Thyroid gland (tissue), 4 donors: ENCODE measurements around the gene OR8D2. TPM values are rescaled to one million over a fixed set of nuclear protein-coding genes. Genes with fewer than 3 reads are reported as not detected.

Experiments
- DNase-seq, 2 donors: peaks; one replicate each; pipeline ENCODE4 v3.0.0-alpha.2; 2019
- H3K27ac ChIP-seq, 3 donors: fragments of 200-600 bp; sonication (generic); 1 replicate in 2 of 3; 2 replicates in 1 of 3; pipeline ENCODE4 v1.5.1; 2016 to 2019; ENCODE audit warnings: mild to moderate bottlenecking in 1 of 3, moderate library complexity in 1 of 3
- H3K27me3 ChIP-seq: fragments of 200-600 bp; sonication (generic); one replicate; pipeline ENCODE4 v1.5.1; 2019
- H3K36me3 ChIP-seq, 2 donors: fragments of 200-600 bp; sonication (generic); one replicate each; pipeline ENCODE4 v1.5.1; 2016 to 2019
- H3K4me1 ChIP-seq, 2 donors: fragments of 200-600 bp; sonication (generic); one replicate each; pipeline ENCODE4 v1.5.1; 2017 to 2019
- H3K4me3 ChIP-seq, 3 donors: fragments of 200-600 bp; sonication (generic); replicated peaks in 1 of 3; 1 replicate in 2 of 3; 2 replicates in 1 of 3; pipeline ENCODE4 v1.5.1; 2016; ENCODE audit warnings: mild to moderate bottlenecking in 1 of 3
- H3K9me3 ChIP-seq: fragments of 200-600 bp; sonication (generic); one replicate; pipeline ENCODE4 v1.5.1; 2017
- POLR2A ChIP-seq, 2 donors: fragments of 450-650 bp; IDR thresholded peaks; one replicate each; pipeline ENCODE4 v1.6.1; 2017; ENCODE audit warnings: antibody characterized with exemption in 2 of 2, mild to moderate bottlenecking in 2 of 2, moderate library complexity in 1 of 2
- WGBS, 2 donors: methylation state at CpG; one replicate each; pipeline ENCODE4 v1.1.5; 2017; 5-methylcytosine and 5-hydroxymethylcytosine counted together
- intact Hi-C: fragments of 100-400 bp; cut with DNase I; formaldehyde crosslinking; loops from one replicate; pipeline ENCODE4 v1.15.1; 2023
- total RNA-seq, 4 donors: library from RNA; depleted of rRNA; stranded (reverse); fragments of >200 nt; gene quantifications; one replicate each; pipeline ENCODE4 v1.2.3, GENCODE V29; 2016
- TF ChIP-seq, protein P1 (sequence below), 6 experiments: fragments of 200-600 bp in 3 of 6; fragments of 450-650 bp in 3 of 6; sonication (generic) in 3 of 6; IDR thresholded peaks; one replicate each; pipeline ENCODE4 v1.5.1; 2016 to 2019; ENCODE audit warnings: antibody characterized with exemption in 6 of 6, mild to moderate bottlenecking in 2 of 6, inconsistent platforms in 1 of 6, moderate library complexity in 1 of 6

OR8D2 gene
- total RNA-seq, 4 donors from 2014 or later: not detected

DNA sequence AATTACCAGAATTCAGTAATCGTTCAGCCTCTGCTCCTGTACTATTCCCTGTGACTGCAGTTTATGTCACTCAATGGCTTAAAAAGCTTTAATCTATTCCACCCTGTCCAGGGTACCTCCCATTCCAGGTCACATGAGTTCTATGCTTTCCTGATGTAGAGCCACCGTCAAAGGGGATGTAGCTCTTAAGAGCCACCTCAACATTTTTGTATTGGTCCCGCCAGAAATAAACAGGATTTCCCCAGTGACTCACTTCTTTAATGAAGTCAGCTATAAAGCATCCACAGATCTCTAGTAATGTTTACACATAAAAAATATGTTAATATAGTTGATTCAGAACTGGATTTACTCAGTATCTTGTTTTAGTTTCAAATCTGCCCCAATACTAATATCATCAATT, 4.9 kb downstream of the OR8D2 start:
- TF ChIP-seq, protein P1, sequence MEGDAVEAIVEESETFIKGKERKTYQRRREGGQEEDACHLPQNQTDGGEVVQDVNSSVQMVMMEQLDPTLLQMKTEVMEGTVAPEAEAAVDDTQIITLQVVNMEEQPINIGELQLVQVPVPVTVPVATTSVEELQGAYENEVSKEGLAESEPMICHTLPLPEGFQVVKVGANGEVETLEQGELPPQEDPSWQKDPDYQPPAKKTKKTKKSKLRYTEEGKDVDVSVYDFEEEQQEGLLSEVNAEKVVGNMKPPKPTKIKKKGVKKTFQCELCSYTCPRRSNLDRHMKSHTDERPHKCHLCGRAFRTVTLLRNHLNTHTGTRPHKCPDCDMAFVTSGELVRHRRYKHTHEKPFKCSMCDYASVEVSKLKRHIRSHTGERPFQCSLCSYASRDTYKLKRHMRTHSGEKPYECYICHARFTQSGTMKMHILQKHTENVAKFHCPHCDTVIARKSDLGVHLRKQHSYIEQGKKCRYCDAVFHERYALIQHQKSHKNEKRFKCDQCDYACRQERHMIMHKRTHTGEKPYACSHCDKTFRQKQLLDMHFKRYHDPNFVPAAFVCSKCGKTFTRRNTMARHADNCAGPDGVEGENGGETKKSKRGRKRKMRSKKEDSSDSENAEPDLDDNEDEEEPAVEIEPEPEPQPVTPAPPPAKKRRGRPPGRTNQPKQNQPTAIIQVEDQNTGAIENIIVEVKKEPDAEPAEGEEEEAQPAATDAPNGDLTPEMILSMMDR (IDR thresholded peaks at IDR 0.05): no peak
- no peak for TF ChIP-seq POLR2A (IDR thresholded peaks at IDR 0.05)
- H3K27me3 ChIP-seq: no peaks in the 10 kb centered on the region
- intact Hi-C loops: no loop called here
- H3K36me3 ChIP-seq: no peaks in the 10 kb centered on the region
- H3K9me3 ChIP-seq: no peaks in the 10 kb centered on the region
- no peak for DNase-seq
- no peak overlapping the region for H3K27ac ChIP-seq
- no peaks in the 10 kb centered on the region for H3K4me1 ChIP-seq
- no peak overlapping the region for H3K4me3 ChIP-seq
- WGBS, 2 donors: 66 to 76% methylated on average over 3 of the region's 3 CpGs

DNA sequence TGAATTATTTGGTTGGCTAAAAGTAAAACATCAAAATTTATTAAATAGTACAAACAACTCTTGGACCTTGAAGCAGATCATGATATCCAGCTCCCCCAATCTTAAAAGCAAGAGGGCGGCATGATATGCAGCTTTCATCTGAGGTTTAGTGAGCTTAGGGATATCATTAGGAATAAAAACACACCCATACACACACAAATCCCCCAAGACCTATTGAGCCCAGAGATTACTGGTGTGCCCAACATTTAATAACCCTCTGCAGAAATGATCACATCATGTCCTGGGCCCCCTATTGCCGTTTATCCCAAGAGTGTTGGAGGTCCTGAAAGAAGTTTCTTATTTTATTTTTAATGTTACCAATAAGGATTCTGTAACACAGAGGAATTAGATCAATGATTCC, 6.1 kb downstream of the OR8D2 start, which contains the start of gene OR8D1:
Gene OR8D1 (minus strand): TSS at position 101 of the 400 bp plus-strand sequence. CDS start 3,183 bp downstream, outside the sequence.
- DNase-seq: no peak
- Histone ChIP-seq H3K27ac (no peak within 1 kb of the TSS), H3K9me3 (no peaks in the 10 kb centered on the region), H3K4me1 (no peaks in the 10 kb centered on the region), H3K27me3 (no peaks in the 10 kb centered on the region), H3K36me3 (no peaks in the 10 kb centered on the region), H3K4me3 (no peak within 1 kb of the TSS)
- no peak for TF ChIP-seq POLR2A (IDR thresholded peaks at IDR 0.05)
- TF ChIP-seq, protein P1 (IDR thresholded peaks at IDR 0.05): no peak
- 78 to 95% methylated on average over 2 of the region's 2 CpGs for WGBS, 2 donors
- intact Hi-C loops: no loop called here

DNA sequence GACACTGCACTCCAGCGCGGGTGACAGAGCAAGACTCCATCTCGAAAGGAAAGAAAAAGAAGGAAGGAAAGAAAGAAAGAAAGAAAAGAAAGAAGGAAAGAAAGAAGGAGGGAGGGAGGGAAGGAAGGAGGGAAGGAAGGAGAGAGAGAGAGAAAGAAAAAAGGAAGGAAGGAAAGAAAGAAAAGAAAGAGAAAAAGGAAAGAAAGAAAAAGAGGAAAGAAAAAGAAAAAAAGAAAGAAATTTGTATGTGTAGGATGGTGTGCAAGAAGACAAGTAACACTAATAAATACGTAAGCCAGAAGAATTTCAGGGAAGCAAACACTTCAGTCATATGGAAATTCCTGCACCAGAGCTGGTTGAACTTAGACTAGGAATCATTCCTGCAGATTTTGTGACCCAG, 6.9 kb downstream of the OR8D2 start:
- 91 to 93% methylated on average over 4 of the region's 4 CpGs for WGBS, 2 donors
- no peaks in the 10 kb centered on the region for H3K4me1 ChIP-seq
- TF ChIP-seq POLR2A (IDR thresholded peaks at IDR 0.05): no peak
- TF ChIP-seq, protein P1 (IDR thresholded peaks at IDR 0.05): no peak
- DNase-seq: no peak
- H3K4me3 ChIP-seq: no peak overlapping the region
- H3K27me3 ChIP-seq: no peaks in the 10 kb centered on the region
- no peaks in the 10 kb centered on the region for H3K36me3 ChIP-seq
- intact Hi-C loops: no loop called here
- H3K27ac ChIP-seq: no peak overlapping the region
- H3K9me3 ChIP-seq: no peaks in the 10 kb centered on the region

DNA sequence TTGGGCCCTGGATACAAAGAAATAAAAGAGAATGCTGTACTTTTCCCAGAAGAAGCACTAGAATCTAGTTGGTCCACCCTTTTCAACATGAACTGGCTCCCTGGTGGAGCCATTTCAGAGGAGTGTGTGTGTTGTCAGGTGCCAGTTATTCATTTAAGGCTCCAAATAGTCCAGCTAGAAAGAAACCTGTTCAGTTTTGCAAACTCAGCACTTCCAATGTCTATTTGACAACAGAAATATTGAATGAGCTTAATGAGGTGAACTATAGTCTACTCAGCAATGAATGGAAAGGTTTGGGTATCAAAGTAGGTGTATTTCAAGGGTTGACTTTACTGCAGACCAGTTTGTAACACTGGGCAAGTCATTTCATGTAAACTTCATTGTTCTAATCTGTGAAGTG, 8.3 kb downstream of the OR8D2 start:
- Histone ChIP-seq H3K4me3 (no peak overlapping the region), H3K36me3 (no peaks in the 10 kb centered on the region), H3K4me1 (no peaks in the 10 kb centered on the region), H3K9me3 (no peaks in the 10 kb centered on the region), H3K27ac (no peak overlapping the region), H3K27me3 (no peaks in the 10 kb centered on the region)
- no peak for DNase-seq
- intact Hi-C loops: no loop called here
- no peak for TF ChIP-seq POLR2A (IDR thresholded peaks at IDR 0.05)
- TF ChIP-seq, protein P1 (IDR thresholded peaks at IDR 0.05): no peak

DNA sequence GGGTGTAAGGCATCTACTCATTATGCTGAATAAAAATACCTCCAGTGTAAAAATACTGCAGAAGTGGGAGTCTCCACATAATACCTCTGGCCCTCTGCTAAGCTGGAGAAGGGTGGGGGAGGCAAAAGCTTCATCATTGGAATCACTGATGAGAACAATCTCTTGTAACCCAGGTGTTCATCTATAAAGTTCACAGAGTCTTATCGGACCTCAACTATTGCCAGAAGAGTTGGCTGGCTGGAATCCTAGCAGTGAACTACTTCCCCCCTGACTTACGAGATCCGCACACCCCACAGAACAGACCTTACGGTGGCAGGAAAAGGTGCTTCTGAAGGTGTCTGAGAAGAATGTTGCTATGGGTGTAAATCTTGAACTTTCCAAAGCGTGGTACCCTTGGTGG, 8.7 kb downstream of the OR8D2 start:
- Histone ChIP-seq H3K27ac (no peak overlapping the region), H3K4me1 (no peaks in the 10 kb centered on the region), H3K36me3 (no peaks in the 10 kb centered on the region), H3K4me3 (no peak overlapping the region), H3K27me3 (no peaks in the 10 kb centered on the region), H3K9me3 (no peaks in the 10 kb centered on the region)
- 85 to 90% methylated on average over 5 of the region's 5 CpGs for WGBS, 2 donors
- intact Hi-C loops: no loop called here
- no peak for DNase-seq
- TF ChIP-seq POLR2A (IDR thresholded peaks at IDR 0.05): no peak
- TF ChIP-seq, protein P1 (IDR thresholded peaks at IDR 0.05): no peak
